HepG2 (cell line): ENCODE results near the gene GABBR2. TPM values are rescaled to one million over a fixed set of nuclear protein-coding genes. Genes with fewer than 3 reads are reported as not detected.

Experiments used
- ATAC-seq: fragments of 200-7000 bp; cut with Tn5 transposase; 3 replicates; pipeline ENCODE4 v1.9.1; 2020; ENCODE audit warnings: mild to moderate bottlenecking, moderate library complexity
- BruUV-seq: library from RNA; stranded (reverse); fragments of 400-500 nt; replicated peaks from 2 replicates; lab custom pipeline; 2021; lab: Mats Ljungman, UMichigan
- CTCF ChIA-PET: fragments of 300-600 bp; formaldehyde crosslinking; extraction: SDS; loops from one replicate; lab custom pipeline; 2021; ENCODE audit warnings: low total read pairs, inconsistent platforms, low intra/inter-chr PET ratio; lab: Yijun Ruan, JAX
- POLR2A ChIA-PET: fragments of 350-600 bp; sonication (Branson Sonifier 250); formaldehyde crosslinking; loops from one replicate; lab custom pipeline; 2020; ENCODE audit warnings: antibody characterized with exemption, inconsistent platforms; lab: Yijun Ruan, JAX
- DNase-seq: peaks from one replicate; pipeline ENCODE4 v3.0.0-alpha.2; 2015; ENCODE audit warnings: low spot score
- FAIRE-seq: peaks from 3 replicates; lab custom pipeline; 2011; peaks lifted over from hg19 to GRCh38; lab: Jason Lieb, UNC
- H2AFZ ChIP-seq: one replicate; pipeline ENCODE4 v1.6.1; 2011; ENCODE audit warnings: low read length, inconsistent platforms
- H3K27ac ChIP-seq: fragments of 300-600 bp; 3 replicates; pipeline ENCODE4 v1.8.0; 2011; ENCODE audit warnings: mixed run types, mild to moderate bottlenecking, mixed read lengths, low read length, inconsistent platforms; ENCODE audit not compliant: insufficient read depth; ENCODE audit errors: extremely low read length
- H3K27me3 ChIP-seq, 2 experiments: fragments of 200-600 bp in 1 of 2; 2 replicates in 1 of 2; 3 replicates in 1 of 2; pipeline versions ENCODE4 v1.6.0 to v1.8.0; 2011; ENCODE audit warnings: low read length in 2 of 2, mild to moderate bottlenecking in 2 of 2, moderate library complexity in 2 of 2, inconsistent platforms in 1 of 2; ENCODE audit not compliant: insufficient read depth in 2 of 2, control insufficient read depth in 1 of 2
- H3K36me3 ChIP-seq, 2 experiments: fragments of 200-600 bp in 1 of 2; replicated peaks in 1 of 2; 2 replicates in 1 of 2; 3 replicates in 1 of 2; pipeline versions ENCODE4 v1.5.1 to v1.8.0; 2011; ENCODE audit warnings: low read length in 2 of 2, inconsistent platforms in 1 of 2; ENCODE audit not compliant: insufficient read depth in 2 of 2, control insufficient read depth in 1 of 2
- H3K4me1 ChIP-seq: 2 replicates; pipeline ENCODE4 v1.5.1; 2012; ENCODE audit warnings: low read length, inconsistent platforms; ENCODE audit not compliant: insufficient read depth
- H3K4me2 ChIP-seq: 2 replicates; pipeline ENCODE4 v1.6.0; 2011; ENCODE audit warnings: low read depth, low read length, inconsistent platforms
- H3K4me3 ChIP-seq, 3 experiments: fragments of 200-600 bp in 1 of 3; sonication (generic), shearing (Covaris generic) in 1 of 3; replicated peaks in 1 of 3; 2 replicates each; pipeline ENCODE4 v1.5.1; 2011 to 2016; ENCODE audit warnings: low read length in 3 of 3, inconsistent platforms in 2 of 3, low read depth in 2 of 3, mild to moderate bottlenecking in 2 of 3, control low read depth in 1 of 3, mixed read lengths in 1 of 3; ENCODE audit not compliant: insufficient read depth in 1 of 3
- H3K79me2 ChIP-seq: one replicate; pipeline ENCODE4 v1.6.1; 2011; ENCODE audit warnings: low read length, inconsistent platforms; ENCODE audit not compliant: insufficient read depth
- H3K9ac ChIP-seq: 2 replicates; pipeline ENCODE4 v1.6.0; 2011; ENCODE audit warnings: mild to moderate bottlenecking, low read depth, low read length, inconsistent platforms; ENCODE audit not compliant: insufficient read depth
- H3K9me3 ChIP-seq: 2 replicates; pipeline ENCODE4 v1.5.1; 2012; ENCODE audit warnings: mild to moderate bottlenecking, low read length
- H4K20me1 ChIP-seq: 2 replicates; pipeline ENCODE4 v1.6.0; 2011; ENCODE audit warnings: inconsistent platforms, mild to moderate bottlenecking, low read length, moderate library complexity; ENCODE audit not compliant: insufficient read depth
- CC2D1A ChIP-seq: sonication (generic); formaldehyde crosslinking; IDR thresholded peaks from 2 replicates; pipeline ENCODE4 v1.8.1; 2023; ENCODE audit warnings: mild to moderate bottlenecking, missing genetic modification reagents
- ISX ChIP-seq: sonication (generic); formaldehyde crosslinking; conservative IDR thresholded peaks from 2 replicates; pipeline ENCODE4 v1.5.0; 2020; ENCODE audit warnings: missing genetic modification reagents
- TARDBP ChIP-seq: sonication (generic); formaldehyde crosslinking; IDR thresholded peaks from 2 replicates; pipeline ENCODE4 v1.8.0; 2022; ENCODE audit warnings: mild to moderate bottlenecking, missing genetic modification reagents
- ZNF20 ChIP-seq: sonication (generic); formaldehyde crosslinking; IDR thresholded peaks from 2 replicates; pipeline ENCODE4 v1.4.0; 2020; ENCODE audit warnings: mild to moderate bottlenecking, moderate library complexity, missing genetic modification reagents
- ZNF251 ChIP-seq: sonication (generic); formaldehyde crosslinking; IDR thresholded peaks from 2 replicates; pipeline ENCODE4 v1.9.0; 2021; ENCODE audit warnings: mild to moderate bottlenecking, missing genetic modification reagents
- ZNF547 ChIP-seq: sonication (generic); formaldehyde crosslinking; IDR thresholded peaks from 2 replicates; pipeline ENCODE4 v1.5.1; 2020; ENCODE audit warnings: mild to moderate bottlenecking, missing genetic modification reagents
- ZNF557 ChIP-seq: sonication (generic); formaldehyde crosslinking; IDR thresholded peaks from 2 replicates; pipeline ENCODE4 v1.4.0; 2020; ENCODE audit warnings: missing genetic modification reagents
- ZNF660 ChIP-seq: sonication (generic); formaldehyde crosslinking; IDR thresholded peaks from 2 replicates; pipeline ENCODE4 v1.5.1; 2020; ENCODE audit warnings: mild to moderate bottlenecking, low read depth, missing genetic modification reagents, borderline replicate concordance
- ZSCAN31 ChIP-seq: sonication (generic); formaldehyde crosslinking; IDR thresholded peaks from 2 replicates; pipeline ENCODE4 v1.5.0; 2020; ENCODE audit warnings: low read depth, mild to moderate bottlenecking, missing genetic modification reagents
- WGBS: methylation state at CpG from one replicate; pipeline ENCODE4 v1.1.6; 2017; ENCODE audit warnings: low lambda C conversion rate; 5-methylcytosine and 5-hydroxymethylcytosine counted together
- in situ Hi-C: cut with HindIII; loops from 2 replicates; pipeline ENCODE4 v1.10.0; 2017; ENCODE audit warnings: low pct_unique_long_range_greater_than_20kb; ENCODE audit not compliant: extremely low pct_ligation_motif_present
- intact Hi-C: fragments of 100-400 bp; cut with micrococcal nuclease; formaldehyde crosslinking; loops from one replicate; pipeline ENCODE4 v1.10.0; 2022; ENCODE audit not compliant: unreplicated experiment
- polyA plus RNA-seq, 8 experiments: library from polyadenylated mRNA; depleted of rRNA in 3 of 8; stranded (reverse) in 7 of 8; unstranded in 1 of 8; fragments of >200 nt; fragmentation: Illumina TruSeq in 4 of 8; extraction: Trizol in 4 of 8; gene quantifications; 2 replicates each; pipeline versions ENCODE4 v1.2.1 to v1.2.3, GENCODE V29; 2011 to 2016; ENCODE audit warnings: low read depth in 4 of 8, missing spikeins in 1 of 8, mixed read lengths in 1 of 8; ENCODE audit not compliant: insufficient read depth in 1 of 8
- total RNA-seq, 5 experiments: library from RNA; depleted of rRNA; stranded (reverse); fragments of >200 nt; fragmentation: Illumina TruSeq; extraction: Trizol; gene quantifications; 2 replicates each; pipeline ENCODE4 v1.2.3, GENCODE V29; 2016; ENCODE audit warnings: low read depth in 1 of 5
- TF ChIP-seq, protein P1 (sequence below): sonication (generic); formaldehyde crosslinking; IDR thresholded peaks from 2 replicates; pipeline ENCODE4 v1.5.1; 2020; ENCODE audit warnings: mild to moderate bottlenecking, missing genetic modification reagents, moderate library complexity
- TF ChIP-seq, protein P2 (sequence below): IDR thresholded peaks from 2 replicates; pipeline ENCODE4 v1.6.1; 2012; ENCODE audit warnings: low read length, improper control_type of control experiment
- TF ChIP-seq, protein P3 (sequence below): sonication (generic); formaldehyde crosslinking; IDR thresholded peaks from 2 replicates; pipeline ENCODE4 v1.4.0; 2020; ENCODE audit warnings: missing genetic modification reagents, borderline replicate concordance

The GABBR2 gene
- total and polyA plus RNA-seq, 2 of the 13 experiments (the other 11 are each of a cell fraction or from before 2014, with no cell fraction given), result 0.02 TPM; not detected in 1

DNA sequence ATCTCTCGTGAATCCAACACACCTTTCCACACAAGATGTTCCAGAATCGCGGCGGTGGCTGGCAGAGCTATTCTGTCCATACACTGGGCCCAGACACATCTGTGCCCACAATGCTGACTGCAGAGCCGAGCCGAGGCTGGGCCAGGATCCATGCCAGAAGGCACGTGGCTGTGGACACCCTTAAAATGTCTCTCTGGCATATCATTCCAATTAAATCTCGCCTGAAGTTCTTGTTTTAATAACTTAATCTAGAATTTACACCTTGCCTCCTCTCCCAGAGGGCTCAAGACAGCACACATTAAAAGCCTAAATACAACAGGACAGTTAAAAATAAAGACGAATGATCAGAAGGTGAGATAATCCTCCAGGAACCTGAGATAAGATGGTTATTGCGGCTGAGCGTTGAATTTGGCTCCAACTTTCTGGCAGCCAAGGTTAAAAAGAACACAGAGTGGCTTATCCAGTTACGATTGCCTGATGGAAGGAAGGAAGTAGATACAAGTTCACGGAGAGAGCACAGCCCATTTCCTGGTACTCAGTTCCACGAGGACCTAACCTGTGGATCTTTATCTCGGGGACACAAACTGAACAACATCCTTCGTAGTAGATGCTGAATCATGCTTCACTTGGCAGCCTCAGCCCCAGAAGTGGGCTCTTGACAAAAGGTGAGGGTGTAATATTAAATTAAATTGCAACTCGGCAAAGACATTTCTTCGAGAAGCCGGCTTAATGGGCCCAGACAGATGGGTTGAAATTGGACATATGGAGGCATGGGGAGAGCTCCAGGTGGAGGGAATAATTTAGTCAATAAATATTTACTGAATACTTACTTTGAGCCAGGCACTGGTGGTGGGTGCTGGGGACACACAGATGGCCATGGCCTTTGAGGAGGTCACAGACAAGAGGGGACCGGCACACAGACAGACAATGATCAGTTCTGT is 367.3 kb downstream of the GABBR2 start (continued):
- no peak for TF ChIP-seq ZNF660
- TF ChIP-seq ISX, result no peak
- TF ChIP-seq ZNF251 (CRISPR knock-in tag), result no peak

DNA sequence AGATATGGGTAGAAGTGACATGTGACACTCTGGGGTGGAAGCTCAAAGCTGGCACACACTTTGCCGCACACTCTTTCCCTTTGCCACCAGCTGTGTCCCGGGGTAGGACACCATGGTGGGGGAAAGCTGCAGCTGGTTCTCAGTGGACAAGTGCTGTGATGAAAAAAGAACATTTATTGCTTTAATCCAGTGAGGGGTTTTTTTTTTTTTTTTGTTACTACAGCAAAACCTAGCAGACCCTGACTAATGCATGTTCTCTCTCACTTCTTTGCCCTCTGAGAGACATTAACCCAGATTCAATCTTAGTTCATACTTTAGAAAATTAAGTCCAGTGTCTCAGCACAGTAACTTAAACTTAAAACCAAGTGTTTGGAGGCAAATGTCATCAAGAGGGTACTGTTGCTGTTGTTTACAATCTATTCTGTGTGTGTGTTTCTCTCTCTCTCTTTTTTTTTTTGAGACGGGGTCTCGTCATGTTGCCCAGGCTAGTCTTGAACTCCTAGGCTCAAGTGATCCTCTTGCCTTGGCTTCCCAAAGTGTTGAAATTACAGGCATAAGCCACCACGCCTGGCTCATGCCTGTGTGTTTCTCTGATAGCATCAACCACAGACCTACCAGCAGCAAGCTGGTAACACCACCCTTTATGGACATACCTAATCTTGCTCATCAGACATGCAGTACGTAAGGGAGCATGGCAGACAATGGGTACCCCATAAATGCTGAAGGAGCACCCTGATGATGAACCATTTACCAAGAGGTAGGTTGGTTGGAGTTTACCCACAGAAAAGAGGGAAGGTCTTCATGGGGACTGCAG is 368.5 kb downstream of the GABBR2 start:
- Histone ChIP-seq H3K36me3 (no peaks in the 10 kb centered on the region), H3K4me2 (no peak overlapping the region)
- WGBS, result 17% methylated on average over 6 of the region's 6 CpGs
- TF ChIP-seq TARDBP (no peak), ZSCAN31 (CRISPR knock-in tag) (no peak), ZNF557 (no peak), CC2D1A (CRISPR knock-in tag) (no peak), ZNF547 (CRISPR knock-in tag) (no peak), ZNF20 (no peak)
- TF ChIP-seq, protein P1, sequence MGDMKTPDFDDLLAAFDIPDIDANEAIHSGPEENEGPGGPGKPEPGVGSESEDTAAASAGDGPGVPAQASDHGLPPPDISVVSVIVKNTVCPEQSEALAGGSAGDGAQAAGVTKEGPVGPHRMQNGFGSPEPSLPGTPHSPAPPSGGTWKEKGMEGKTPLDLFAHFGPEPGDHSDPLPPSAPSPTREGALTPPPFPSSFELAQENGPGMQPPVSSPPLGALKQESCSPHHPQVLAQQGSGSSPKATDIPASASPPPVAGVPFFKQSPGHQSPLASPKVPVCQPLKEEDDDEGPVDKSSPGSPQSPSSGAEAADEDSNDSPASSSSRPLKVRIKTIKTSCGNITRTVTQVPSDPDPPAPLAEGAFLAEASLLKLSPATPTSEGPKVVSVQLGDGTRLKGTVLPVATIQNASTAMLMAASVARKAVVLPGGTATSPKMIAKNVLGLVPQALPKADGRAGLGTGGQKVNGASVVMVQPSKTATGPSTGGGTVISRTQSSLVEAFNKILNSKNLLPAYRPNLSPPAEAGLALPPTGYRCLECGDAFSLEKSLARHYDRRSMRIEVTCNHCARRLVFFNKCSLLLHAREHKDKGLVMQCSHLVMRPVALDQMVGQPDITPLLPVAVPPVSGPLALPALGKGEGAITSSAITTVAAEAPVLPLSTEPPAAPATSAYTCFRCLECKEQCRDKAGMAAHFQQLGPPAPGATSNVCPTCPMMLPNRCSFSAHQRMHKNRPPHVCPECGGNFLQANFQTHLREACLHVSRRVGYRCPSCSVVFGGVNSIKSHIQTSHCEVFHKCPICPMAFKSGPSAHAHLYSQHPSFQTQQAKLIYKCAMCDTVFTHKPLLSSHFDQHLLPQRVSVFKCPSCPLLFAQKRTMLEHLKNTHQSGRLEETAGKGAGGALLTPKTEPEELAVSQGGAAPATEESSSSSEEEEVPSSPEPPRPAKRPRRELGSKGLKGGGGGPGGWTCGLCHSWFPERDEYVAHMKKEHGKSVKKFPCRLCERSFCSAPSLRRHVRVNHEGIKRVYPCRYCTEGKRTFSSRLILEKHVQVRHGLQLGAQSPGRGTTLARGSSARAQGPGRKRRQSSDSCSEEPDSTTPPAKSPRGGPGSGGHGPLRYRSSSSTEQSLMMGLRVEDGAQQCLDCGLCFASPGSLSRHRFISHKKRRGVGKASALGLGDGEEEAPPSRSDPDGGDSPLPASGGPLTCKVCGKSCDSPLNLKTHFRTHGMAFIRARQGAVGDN (CRISPR knock-in tag), result no peak
- TF ChIP-seq, protein P2, sequence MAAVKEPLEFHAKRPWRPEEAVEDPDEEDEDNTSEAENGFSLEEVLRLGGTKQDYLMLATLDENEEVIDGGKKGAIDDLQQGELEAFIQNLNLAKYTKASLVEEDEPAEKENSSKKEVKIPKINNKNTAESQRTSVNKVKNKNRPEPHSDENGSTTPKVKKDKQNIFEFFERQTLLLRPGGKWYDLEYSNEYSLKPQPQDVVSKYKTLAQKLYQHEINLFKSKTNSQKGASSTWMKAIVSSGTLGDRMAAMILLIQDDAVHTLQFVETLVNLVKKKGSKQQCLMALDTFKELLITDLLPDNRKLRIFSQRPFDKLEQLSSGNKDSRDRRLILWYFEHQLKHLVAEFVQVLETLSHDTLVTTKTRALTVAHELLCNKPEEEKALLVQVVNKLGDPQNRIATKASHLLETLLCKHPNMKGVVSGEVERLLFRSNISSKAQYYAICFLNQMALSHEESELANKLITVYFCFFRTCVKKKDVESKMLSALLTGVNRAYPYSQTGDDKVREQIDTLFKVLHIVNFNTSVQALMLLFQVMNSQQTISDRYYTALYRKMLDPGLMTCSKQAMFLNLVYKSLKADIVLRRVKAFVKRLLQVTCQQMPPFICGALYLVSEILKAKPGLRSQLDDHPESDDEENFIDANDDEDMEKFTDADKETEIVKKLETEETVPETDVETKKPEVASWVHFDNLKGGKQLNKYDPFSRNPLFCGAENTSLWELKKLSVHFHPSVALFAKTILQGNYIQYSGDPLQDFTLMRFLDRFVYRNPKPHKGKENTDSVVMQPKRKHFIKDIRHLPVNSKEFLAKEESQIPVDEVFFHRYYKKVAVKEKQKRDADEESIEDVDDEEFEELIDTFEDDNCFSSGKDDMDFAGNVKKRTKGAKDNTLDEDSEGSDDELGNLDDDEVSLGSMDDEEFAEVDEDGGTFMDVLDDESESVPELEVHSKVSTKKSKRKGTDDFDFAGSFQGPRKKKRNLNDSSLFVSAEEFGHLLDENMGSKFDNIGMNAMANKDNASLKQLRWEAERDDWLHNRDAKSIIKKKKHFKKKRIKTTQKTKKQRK, result no peak
- TF ChIP-seq, protein P3, sequence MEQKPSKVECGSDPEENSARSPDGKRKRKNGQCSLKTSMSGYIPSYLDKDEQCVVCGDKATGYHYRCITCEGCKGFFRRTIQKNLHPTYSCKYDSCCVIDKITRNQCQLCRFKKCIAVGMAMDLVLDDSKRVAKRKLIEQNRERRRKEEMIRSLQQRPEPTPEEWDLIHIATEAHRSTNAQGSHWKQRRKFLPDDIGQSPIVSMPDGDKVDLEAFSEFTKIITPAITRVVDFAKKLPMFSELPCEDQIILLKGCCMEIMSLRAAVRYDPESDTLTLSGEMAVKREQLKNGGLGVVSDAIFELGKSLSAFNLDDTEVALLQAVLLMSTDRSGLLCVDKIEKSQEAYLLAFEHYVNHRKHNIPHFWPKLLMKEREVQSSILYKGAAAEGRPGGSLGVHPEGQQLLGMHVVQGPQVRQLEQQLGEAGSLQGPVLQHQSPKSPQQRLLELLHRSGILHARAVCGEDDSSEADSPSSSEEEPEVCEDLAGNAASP, result no peak

More for the DNA sequence above, 368.5 kb downstream of the GABBR2 start:
- ATAC-seq, result no peak
- Histone ChIP-seq H2AFZ (no peak overlapping the region), H4K20me1 (no peaks in the 10 kb centered on the region), H3K4me1 (no peaks in the 10 kb centered on the region), H3K9ac (no peak overlapping the region), H3K9me3 (no peaks in the 10 kb centered on the region), H3K79me2 (no peaks in the 10 kb centered on the region), H3K4me3 (no peak overlapping the region), H3K27me3 (peaks cover 1 to 5% of the 10 kb centered on the region in 2 experiments; a peak in 2 of 5 replicates), H3K27ac (no peak overlapping the region)
- FAIRE-seq, result no peak
- intact Hi-C loops (no loop called here), in situ Hi-C loops (no loop called here)
- BruUV-seq, result no TSS peak
- ChIA-PET POLR2A (no interaction called here), CTCF (no interaction called here)
- DNase-seq, result no peak
